Calu3 (cell line): ENCODE data around the gene OS9. TPM values are rescaled to one million over a fixed set of nuclear protein-coding genes. Genes with fewer than 3 reads are reported as not detected.
A peak's percentile ranks its signal among the peaks of the same experiment; 100 is the strongest.

Experiments
- BruUV-seq: library from RNA; stranded (reverse); fragments of 400-500 nt; replicated peaks from 2 replicates; lab custom pipeline; 2021; lab: Mats Ljungman, UMichigan
- CTCF ChIA-PET: fragments of 300-600 bp; sonication (Branson Sonifier 250); formaldehyde crosslinking; loops from one replicate; lab custom pipeline; 2022; ENCODE audit warnings: antibody characterized with exemption; lab: Charles Lee
- DNase-seq: peaks from one replicate; pipeline ENCODE4 v3.0.0; 2022
- H3K27ac Mint-ChIP-seq: one replicate; pipeline ENCODE4 v1.8.0; 2022; ENCODE audit warnings: mixed read lengths; ENCODE audit not compliant: unreplicated experiment
- H3K27me3 Mint-ChIP-seq: one replicate; pipeline ENCODE4 v1.8.0; 2022; ENCODE audit warnings: mixed read lengths; ENCODE audit not compliant: unreplicated experiment
- H3K36me3 Mint-ChIP-seq: one replicate; pipeline ENCODE4 v1.8.0; 2022; ENCODE audit warnings: mild to moderate bottlenecking, moderate library complexity, mixed read lengths; ENCODE audit not compliant: insufficient read depth, unreplicated experiment
- H3K4me1 Mint-ChIP-seq: one replicate; pipeline ENCODE4 v1.8.0; 2022; ENCODE audit warnings: mild to moderate bottlenecking, low read depth, mixed read lengths; ENCODE audit not compliant: unreplicated experiment
- H3K4me3 Mint-ChIP-seq: one replicate; pipeline ENCODE4 v1.8.0; 2022; ENCODE audit warnings: mild to moderate bottlenecking, low read depth, moderate library complexity, mixed read lengths; ENCODE audit not compliant: unreplicated experiment
- H3K9me3 Mint-ChIP-seq: one replicate; pipeline ENCODE4 v1.8.0; 2022; ENCODE audit warnings: low read depth, mixed read lengths; ENCODE audit not compliant: unreplicated experiment
- CTCF ChIP-seq: fragments of 200-600 bp; IDR thresholded peaks from one replicate; pipeline ENCODE4 v1.8.0; 2022; ENCODE audit warnings: antibody characterized with exemption; ENCODE audit not compliant: unreplicated experiment
- intact Hi-C: fragments of 100-400 bp; cut with micrococcal nuclease; formaldehyde crosslinking; loops from one replicate; pipeline ENCODE4 v1.10.0; 2022; ENCODE audit not compliant: unreplicated experiment
- total RNA-seq: library from RNA; stranded (reverse); gene quantifications from 2 replicates; pipeline ENCODE4 v1.2.3, GENCODE V29; 2022

OS9 gene
- total RNA-seq, 1 experiment from 2014 or later: 221 TPM

- H3K9me3 Mint-ChIP-seq: no peaks in the 10 kb centered on the region
- CTCF ChIA-PET: interaction anchor here (0.6 to 1.7 kb wide), 2 partner anchors 9 to 1664 kb away, joined by 7 to 9 read pairs; no protein-coding TSS in a partner anchor
- TF ChIP-seq CTCF: no peak
- peaks cover 45% of the 10 kb centered on the region for H3K27me3 Mint-ChIP-seq
- H3K27ac Mint-ChIP-seq: peak overlapping the region; percentile 20
- intact Hi-C loops: no loop called here
- peaks cover 40% of the 10 kb centered on the region for H3K36me3 Mint-ChIP-seq
- peak; percentile 24 for DNase-seq
- H3K4me1 Mint-ChIP-seq: peaks cover 25% of the 10 kb centered on the region
- no TSS peak for BruUV-seq
- peak overlapping the region; percentile 81 for H3K4me3 Mint-ChIP-seq
Observed at GRCh38 chr12:57765698-57766463, 71.9 kb downstream of the OS9 start.

GRCh38 chr12:57766464-57767304 lies 72.8 kb downstream of the OS9 start, which contains the start of gene CYP27B1:
Gene CYP27B1 (minus strand): TSS chr12:57767078. CDS start chr12:57767041, 37 bp downstream.
- Mint-ChIP-seq H3K4me1 (peaks cover 31% of the 10 kb centered on the region), H3K27ac (peak within 1 kb of the TSS; percentile 18), H3K27me3 (peaks cover 45% of the 10 kb centered on the region), H3K9me3 (no peaks in the 10 kb centered on the region), H3K36me3 (peaks cover 44% of the 10 kb centered on the region), H3K4me3 (peak within 1 kb of the TSS; percentile 81)
- TF ChIP-seq CTCF: no peak
- peak; percentile 24 for DNase-seq
- BruUV-seq: no TSS peak
- intact Hi-C loops: no loop called here
- CTCF ChIA-PET: interaction anchor here (1.7 kb wide), 1 partner anchor 10 kb away, joined by 9 read pairs; no protein-coding TSS in a partner anchor

- H3K4me3 Mint-ChIP-seq: no peak overlapping the region
- CTCF ChIA-PET: interaction anchor here (1.7 kb wide), 1 partner anchor 11 kb away, joined by 9 read pairs; no protein-coding TSS in a partner anchor
- no TSS peak for BruUV-seq
- intact Hi-C loops: no loop called here
- no peaks in the 10 kb centered on the region for H3K9me3 Mint-ChIP-seq
- TF ChIP-seq CTCF: no peak
- peaks cover 45% of the 10 kb centered on the region for H3K27me3 Mint-ChIP-seq
- no peak for DNase-seq
- H3K36me3 Mint-ChIP-seq: peaks cover 44% of the 10 kb centered on the region
- peak overlapping the region; percentile 18 for H3K27ac Mint-ChIP-seq
- peaks cover 31% of the 10 kb centered on the region for H3K4me1 Mint-ChIP-seq
Observed at GRCh38 chr12:57767305-57767698, 73.4 kb downstream of the OS9 start.

- Mint-ChIP-seq H3K4me3 (no peak overlapping the region), H3K27me3 (peaks cover 44% of the 10 kb centered on the region)
Observed at GRCh38 chr12:57767876-57768275, 73.9 kb downstream of the OS9 start.

More at GRCh38 chr12:57767876-57768275, 73.9 kb downstream of the OS9 start:
- TF ChIP-seq CTCF: no peak
- H3K9me3 Mint-ChIP-seq: no peaks in the 10 kb centered on the region
- H3K36me3 Mint-ChIP-seq: peaks cover 50% of the 10 kb centered on the region
- intact Hi-C loops: no loop called here
- CTCF ChIA-PET: no interaction called here
- DNase-seq: no peak
- no TSS peak for BruUV-seq
- no peak overlapping the region for H3K27ac Mint-ChIP-seq
- peaks cover 31% of the 10 kb centered on the region for H3K4me1 Mint-ChIP-seq
